PFSK-1 (cell line): ENCODE measurements around the gene ARHGAP10.

Experiments used
- POLR2AphosphoS5 ChIP-seq: IDR thresholded peaks from 2 replicates; pipeline ENCODE4 v1.6.1; 2012; ENCODE audit warnings: low read depth, mild to moderate bottlenecking, control low read depth, low read length, moderate library complexity
- SIN3A ChIP-seq: IDR thresholded peaks from 2 replicates; pipeline ENCODE4 v1.6.1; 2012; ENCODE audit warnings: mild to moderate bottlenecking, low read length, moderate library complexity, borderline replicate concordance; ENCODE audit not compliant: insufficient read depth
- TF ChIP-seq, protein P1 (sequence below), 2 experiments: IDR thresholded peaks; 2 replicates each; pipeline versions ENCODE4 v1.6.1 to v1.8.0; 2011 to 2012; ENCODE audit warnings: low read depth in 2 of 2, low read length in 2 of 2, control low read depth in 1 of 2, inconsistent platforms in 1 of 2, mild to moderate bottlenecking in 1 of 2, moderate library complexity in 1 of 2; ENCODE audit not compliant: insufficient read depth in 1 of 2

DNA sequence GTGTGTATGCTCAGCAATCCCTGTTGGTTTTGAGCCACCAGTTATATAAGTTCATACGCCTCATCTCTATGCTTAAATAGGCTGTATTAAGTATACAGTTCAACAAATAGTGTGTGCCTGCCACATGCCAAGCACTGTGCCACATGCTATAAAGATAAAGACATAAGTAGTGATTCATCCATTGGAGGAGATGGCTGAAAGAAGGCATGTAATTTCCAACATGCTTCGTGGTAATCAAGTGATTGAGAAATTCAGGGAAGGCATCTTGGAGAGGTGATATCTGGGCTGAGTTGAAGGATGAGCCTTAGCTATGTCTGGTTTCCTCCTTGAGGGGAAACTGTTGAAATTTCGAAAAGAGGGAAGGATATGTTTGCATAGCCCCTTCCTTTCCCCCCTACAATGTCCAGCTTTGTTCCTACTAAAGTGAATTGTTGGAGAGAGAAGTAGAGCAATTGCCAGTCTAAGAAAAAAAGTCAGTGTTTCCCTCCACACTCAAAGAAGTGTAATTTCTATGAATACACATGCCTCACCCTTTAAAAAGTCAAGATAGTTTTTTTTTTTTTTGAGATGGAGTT lies 96.5 kb downstream of the ARHGAP10 start:
- TF ChIP-seq, protein P1, sequence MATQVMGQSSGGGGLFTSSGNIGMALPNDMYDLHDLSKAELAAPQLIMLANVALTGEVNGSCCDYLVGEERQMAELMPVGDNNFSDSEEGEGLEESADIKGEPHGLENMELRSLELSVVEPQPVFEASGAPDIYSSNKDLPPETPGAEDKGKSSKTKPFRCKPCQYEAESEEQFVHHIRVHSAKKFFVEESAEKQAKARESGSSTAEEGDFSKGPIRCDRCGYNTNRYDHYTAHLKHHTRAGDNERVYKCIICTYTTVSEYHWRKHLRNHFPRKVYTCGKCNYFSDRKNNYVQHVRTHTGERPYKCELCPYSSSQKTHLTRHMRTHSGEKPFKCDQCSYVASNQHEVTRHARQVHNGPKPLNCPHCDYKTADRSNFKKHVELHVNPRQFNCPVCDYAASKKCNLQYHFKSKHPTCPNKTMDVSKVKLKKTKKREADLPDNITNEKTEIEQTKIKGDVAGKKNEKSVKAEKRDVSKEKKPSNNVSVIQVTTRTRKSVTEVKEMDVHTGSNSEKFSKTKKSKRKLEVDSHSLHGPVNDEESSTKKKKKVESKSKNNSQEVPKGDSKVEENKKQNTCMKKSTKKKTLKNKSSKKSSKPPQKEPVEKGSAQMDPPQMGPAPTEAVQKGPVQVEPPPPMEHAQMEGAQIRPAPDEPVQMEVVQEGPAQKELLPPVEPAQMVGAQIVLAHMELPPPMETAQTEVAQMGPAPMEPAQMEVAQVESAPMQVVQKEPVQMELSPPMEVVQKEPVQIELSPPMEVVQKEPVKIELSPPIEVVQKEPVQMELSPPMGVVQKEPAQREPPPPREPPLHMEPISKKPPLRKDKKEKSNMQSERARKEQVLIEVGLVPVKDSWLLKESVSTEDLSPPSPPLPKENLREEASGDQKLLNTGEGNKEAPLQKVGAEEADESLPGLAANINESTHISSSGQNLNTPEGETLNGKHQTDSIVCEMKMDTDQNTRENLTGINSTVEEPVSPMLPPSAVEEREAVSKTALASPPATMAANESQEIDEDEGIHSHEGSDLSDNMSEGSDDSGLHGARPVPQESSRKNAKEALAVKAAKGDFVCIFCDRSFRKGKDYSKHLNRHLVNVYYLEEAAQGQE (IDR thresholded peaks at IDR 0.05; ENCODE audit: insufficient read depth in 1 of 2, low read depth in 2 of 2, low read length in 2 of 2), result no peak
- TF ChIP-seq SIN3A, result no peak
- no peak for TF ChIP-seq POLR2AphosphoS5
